ENCODE data around the gene GLTP.

GLTP gene

DNA sequence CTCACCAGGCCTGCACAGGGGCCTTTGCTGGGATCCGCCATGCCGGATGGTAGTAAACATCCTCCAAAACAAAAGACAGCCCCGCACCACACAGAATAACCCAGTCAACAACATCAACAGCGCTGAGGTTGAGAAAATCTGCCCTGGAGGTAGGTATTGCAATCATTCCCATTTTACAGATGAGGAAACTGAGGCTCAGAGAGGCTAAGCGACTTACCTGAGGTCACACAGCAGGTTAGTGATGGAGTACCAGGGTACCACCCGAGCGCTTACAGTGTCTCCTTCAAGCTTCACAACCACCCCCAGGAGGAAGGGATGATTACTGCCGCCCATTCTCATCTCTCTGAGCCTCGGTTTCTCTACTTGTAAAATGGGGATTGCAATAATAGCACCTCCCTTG lies 62.1 kb downstream of the GLTP start:
- no peak for DNase-seq

DNA sequence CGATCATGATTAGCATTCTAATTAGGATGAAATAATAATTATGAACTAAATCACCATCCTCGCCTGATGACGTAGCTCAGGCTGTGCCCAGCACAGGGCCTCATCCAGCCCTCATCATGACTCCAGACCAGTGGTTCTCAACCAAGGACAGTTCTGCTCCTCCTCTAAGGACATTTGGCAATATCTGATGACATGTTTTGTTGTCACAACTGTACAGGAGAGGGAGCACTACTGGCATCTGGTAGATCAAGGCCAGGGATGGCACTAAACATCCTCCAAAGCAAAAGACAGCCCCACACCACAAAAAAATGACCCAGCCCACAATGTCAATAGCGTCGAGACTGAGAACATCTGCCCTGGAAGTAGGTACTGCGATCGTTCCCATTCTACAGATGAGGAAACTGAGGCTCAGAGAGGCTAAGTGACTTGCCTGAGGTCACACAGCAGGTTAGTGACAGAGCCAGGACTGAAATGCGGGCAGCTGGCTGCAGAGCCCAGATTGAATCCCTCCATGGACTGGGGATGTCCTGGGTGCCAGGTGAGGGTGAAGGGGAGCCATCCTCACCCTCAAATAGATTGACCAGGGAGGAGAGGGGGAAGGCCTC lies 62.6 kb downstream of the GLTP start:
- no peak for DNase-seq

DNA sequence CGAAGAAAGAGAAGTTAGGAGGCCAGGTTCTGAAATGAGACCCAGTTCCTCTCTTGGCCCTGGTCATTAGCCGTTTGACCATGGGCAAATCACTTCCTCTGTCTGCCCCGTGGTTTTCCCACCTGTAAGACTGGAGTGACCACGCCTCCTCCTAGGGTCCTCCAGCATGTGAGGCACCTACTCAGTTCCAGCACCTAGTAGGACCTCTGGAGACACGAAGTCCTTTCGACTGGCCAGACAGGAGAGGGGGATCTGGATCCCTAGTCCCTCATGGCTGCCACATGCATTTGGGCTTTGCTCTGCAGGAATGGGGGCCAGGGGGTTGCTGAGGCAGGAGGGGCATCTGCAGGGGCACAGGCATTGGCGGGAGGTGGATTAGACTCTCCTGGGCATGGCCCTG lies 63.5 kb downstream of the GLTP start:
- DNase-seq, result no peak

DNA sequence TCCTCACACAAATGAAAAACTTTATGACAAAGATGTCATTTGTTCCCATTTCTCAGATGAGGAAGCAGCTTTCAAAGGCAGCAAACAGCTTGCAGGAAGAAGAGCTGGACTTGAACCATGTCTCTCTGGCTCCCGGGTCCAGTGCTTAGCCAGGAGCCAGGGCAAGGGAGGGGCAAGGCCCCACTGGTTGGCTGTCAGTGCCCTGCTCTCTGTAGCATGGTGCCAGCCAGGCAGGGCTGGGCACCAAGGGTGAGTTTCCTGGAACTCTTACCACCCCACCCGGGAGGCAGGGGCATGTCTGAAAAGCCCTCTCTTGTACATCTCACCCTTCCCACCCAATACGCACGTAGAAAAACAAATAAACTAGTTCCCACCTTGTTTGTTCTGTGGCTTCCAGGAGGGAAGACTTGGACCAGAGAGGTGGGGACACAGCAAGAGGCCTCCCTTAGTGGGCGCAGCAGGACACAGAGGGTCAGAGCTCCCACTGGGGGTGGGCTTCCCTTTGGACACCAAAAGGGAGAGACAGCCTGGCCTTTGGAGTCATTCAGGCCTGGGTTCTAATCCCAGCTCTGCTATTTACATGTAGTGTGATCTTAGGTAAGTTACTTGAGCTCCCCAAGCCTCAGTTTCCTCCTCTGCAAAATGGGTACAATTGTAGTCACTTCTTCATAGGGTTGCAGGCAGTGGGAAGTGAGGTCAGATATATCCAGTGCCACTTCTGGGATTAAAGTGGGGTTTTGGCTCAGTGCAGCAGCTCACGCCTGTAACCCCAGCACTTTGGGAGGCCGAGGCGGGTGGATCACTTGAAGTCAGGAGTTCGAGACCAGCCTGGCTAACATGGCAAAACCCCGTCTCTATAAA lies 64.4 kb downstream of the GLTP start:
- DNase-seq, result no peak

DNA sequence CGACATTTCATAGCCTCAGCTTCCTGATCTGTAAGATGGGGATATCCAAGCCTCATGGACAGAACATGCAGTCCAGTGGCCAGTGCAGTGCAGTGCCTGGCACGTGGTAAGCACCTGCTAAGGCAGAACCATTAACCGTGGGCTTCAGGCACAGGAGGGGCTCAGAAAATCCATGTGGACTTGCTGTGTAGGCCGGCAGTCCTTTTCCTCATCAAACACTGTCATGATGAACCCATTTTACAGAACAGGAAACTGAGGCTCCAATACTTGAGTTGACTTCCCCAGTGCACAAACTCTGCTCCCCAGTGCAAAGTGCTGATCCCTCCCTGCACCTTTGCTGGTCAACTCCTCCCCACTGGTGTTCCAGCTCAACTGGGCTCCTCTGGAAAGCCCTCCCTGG lies 65.1 kb downstream of the GLTP start:
- DNase-seq, result no peak

DNA sequence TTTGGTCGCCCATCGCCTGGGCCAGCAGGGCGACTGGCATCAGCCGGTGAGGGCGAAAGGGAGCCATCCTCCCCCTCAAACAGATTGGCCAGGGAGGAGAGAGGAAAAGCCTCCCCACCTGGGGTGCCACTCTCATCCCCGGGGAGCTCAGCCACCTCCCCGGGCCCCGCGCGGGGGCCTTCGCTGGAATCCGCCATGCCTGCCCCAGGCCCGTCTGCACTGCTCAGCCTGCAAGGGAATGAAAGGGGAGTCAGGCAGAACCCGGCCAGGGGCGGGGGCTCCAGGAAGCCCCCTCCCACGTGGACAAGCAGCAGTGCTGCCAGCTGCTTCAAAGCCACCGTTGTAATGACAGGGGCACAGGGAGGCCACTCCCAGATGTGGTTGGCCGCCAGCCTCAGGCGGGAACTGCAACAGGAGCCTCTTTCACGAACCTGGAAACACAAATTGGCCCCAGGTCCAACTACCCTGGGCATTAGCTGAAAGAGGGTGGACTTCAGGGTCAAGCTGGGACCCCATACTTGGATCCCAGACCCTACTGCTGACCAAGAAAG lies 65.7 kb downstream of the GLTP start:
- no peak for DNase-seq

DNA sequence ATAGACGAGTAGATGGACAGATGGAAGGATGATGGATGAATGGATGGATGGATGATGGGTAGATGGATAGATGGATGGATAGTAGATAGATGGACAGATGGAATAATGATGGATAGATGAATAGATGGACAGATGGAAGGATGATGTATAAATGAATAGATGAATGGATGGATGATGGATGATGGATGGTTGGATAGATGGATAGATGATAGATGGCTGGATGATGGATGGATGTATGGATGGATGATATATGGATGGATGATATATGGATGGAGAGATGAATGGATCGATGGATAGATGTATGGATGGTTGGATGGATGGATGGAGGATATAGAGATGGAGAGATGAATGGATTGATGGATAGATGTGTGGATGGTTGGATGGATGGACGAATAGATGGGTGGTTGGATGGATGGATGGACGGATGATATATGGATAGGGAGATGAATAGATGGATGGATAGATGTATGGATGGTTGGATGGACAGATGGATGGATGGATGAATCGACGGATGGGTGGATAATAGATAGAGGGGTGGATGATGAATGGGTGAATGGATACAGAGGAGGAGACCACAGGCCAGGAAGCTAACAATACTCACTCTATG lies 66.4 kb downstream of the GLTP start:
- DNase-seq, result no peak

DNA sequence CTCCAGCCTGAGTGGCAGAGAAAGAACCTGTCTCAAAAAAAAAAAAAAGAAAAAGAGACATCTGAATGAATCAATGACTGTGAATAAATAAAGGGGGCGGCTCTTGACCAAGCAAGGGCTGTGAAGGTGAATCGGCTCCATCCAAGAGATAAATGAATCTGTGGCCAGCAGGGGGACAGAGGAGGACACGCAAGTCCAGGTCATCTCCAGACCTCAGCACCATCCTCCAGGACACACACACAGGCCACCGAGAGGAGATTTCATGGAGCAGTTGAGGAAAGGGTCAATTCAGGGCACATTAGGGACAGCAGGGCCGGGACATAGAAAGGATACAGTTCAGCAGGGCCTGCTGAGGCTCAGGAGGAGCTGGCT lies 68.7 kb downstream of the GLTP start:
- DNase-seq, result no peak

DNA sequence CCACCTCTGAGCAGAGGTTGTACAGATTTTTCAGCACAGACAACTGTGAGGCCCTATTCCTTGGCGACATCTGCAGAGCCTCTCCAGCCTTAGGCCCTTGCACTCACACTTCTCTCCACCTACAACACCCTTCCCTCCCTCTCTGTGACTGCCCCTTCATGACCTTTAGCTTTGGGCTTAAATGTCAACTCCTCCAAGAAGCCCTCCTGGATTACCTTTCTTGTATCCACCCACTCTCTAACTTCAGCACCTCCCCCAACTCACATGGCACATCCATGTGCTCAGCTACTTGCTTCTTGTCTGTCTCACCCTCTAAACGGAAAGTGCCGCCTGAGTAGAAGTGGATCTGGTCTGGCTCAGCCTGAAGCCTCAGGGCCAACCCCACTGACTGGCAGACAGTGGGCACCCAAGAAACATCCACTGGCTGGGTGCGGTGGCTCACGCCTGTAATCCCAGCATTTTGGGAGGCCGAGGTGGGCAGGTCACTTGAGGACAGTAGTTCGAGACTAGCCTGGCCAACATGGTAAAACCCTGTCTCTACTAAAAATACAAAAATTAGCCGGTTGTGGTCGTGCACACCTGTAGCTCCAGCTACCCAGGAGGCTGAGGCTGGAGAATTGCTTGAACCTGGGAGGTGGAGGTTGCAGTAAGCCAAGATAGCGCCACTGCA lies 69.3 kb downstream of the GLTP start:
- DNase-seq, result no peak

DNA sequence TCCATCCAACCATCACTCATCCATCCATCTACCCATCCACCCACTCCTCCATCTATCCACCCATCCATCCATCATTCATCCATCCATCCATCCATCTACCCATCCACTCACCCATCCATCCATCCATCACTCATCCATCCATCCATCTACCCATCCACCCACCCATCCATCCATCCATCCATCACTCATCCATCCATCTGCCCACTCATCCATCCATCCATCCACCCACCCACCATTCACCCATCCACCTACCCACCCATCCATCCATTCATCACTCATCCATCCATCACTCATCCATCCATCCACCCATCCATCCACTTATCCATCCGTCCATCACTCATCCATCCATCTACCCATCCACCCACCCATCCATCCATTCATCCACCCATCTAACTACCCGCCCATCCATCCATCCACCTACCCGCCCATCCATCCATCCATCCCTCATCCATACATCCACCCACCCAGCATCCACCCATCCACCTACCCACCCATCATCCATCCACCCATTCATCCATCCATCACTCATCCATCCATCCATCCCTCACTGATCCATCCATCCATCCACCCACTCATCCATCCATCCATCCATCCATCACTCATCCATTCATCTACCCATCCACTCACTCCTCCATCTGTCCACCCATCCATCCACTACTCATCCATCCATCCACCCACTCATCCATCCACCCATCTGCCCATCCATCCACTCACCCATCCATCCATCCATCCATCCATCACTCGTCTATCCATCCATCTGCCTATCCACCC lies 71.3 kb downstream of the GLTP start:
- DNase-seq, result no peak

DNA sequence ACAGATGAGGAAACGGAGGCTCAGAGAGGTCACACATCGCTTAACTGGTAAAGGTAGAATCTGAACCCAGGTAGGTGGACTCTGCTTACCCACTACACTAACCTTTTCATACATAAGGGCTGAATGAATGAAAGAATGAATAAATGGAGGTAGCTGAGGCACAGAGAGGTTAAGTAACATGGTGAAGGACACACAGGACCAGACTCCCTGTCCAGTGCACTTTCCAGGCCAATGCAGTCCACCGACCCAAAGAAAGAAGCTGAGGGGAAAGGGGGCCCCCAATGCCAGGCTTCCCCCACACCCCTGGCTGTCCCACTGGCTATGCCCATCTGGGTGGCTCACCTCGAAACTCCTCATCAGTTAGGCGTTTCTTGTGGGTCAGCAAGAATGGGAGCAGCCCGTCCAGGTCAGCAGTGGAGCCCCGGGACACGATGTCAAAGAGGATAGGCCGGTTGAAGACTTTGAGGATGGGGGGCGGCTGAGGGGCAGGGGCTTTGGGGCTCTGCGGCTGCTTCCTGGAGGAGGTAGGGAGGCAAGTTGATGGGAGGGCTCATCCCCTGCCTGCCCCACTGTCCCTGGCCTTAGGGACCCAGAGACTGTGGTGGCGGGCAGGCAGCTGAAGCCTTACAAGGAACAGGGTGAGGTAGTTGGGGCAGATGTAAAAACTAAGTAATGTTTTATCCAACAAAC lies 72.2 kb downstream of the GLTP start:
- no peak for DNase-seq

DNA sequence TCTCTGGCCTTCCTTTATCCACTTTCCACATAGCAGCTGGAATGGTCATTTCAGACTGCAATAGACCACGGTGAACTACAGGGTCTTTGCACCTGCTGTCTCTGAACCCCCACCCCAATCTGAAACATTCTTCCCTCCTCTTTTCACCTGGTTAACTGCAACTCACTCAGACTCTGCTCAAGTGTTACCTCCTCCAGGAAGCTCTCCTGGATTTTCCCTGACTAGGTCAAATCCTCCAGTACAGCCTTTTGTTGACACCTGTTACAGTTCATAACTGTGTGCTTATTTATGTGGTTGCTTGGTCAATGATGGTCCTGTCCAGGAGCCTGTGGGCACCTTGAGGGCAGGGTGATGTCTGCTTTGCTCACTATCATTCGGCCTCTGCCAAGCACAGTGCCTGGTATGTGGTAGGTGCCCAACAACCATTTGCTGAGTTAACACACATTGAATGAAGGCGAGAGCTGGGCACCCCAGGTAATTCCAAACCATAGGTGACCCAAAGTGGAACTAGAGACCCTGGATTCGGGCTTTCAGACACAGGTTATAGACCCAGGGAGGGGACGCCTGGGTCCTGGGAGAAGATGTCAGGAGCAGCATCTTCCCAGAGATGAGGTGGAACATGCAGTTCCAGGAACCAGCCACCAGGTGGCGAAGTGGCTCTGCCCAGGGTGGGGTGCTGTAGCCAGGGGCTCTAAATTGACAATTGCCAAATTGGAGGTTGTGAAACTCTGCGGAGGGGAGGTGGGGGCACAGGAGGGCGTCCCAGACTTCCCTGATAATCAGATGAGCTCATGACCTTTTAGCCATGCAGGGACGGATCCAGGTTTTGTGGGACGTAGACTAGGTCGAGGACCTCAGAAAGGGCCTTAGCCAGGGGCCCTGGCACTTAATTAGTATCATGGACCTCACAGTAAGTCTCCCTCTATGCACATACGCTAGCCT lies 75.2 kb downstream of the GLTP start:
- DNase-seq, result peak; percentile 63 to 74

DNA sequence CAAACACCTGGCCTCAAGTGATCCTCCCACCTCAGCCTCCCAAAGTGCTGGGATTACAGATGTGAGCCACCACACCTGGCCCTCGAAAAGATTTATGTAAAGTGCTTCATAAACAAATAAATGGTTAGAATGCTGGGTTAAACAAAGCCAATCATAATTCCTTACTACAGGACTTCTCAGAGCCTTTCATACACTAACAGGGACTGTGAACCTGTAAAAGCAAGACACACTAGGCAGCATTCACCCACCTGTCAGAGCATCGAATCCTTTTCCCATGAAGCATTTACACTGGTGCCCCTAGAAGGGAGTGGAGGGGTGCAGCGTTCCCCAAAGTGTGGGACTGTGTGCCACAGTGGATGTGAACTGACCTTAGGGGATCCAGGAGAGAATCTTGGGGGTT lies 76.7 kb downstream of the GLTP start:
- no peak for DNase-seq

DNA sequence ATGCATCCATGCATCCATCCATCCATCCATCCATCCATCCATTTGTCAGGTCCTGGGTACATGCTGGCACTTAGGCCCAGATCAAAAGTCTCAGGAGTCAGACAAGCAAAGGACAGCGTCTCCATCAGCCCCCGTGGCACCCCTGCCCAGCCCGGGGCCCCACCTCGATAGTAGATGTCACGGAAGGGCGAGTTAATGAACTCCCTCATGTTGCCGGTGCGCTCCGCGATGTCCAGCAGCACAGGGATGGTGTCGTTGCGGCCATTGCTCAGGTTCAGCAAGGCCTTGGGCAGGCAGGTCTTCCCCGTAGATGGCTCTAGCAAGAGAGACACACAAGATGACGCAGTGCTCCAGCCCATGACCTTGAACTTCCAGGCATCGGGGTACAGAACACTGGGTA lies 77.5 kb downstream of the GLTP start:
- no peak for DNase-seq
